Hypothalamus (tissue), 51 donors: ENCODE results near the gene HNRNPUL1.
A peak's percentile ranks its signal among the peaks of the same experiment; 100 is the strongest.
"Not testable (repeated sequence)": the region's sequence is repeated elsewhere in the genome, so short reads cannot be mapped to it uniquely, and the experiment has no call there.

Source experiments
- DNase-seq, 51 donors: peaks; one replicate each; lab custom pipeline; 2025; lab: John Stamatoyannopoulos, UW

The HNRNPUL1 gene

DNA sequence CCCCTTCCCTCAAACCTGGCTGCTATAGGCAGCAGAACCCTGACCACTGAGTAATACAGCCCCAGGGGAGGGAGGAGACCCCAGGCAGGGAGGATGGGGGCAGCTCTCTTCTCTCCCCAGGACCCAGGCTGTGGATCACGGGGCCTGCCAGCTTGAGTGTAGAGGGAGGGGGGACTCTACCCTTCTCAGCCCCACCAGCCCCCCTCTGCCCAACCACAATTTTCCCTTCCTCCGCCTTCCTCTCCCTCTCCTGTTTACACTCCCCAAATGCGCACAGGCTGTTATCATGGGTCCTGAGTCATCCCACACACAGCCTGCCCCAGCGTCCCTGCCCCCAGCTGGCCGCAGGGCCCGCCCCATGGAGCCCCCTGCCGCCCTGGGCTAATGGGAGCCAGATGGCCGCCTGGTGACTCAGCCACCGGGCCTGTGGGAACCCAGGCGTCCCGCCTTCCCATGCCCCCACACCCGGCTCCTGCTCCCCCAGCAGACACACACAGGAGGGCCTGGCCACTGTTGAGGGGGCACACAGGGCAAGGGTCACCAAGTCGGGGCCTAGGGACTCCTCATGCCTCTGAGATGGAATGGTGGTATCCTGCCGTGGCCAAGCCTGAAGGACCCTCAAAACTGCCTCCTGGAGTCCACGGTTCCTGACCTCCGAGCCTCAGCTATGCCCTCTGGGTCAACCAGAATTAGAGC is 59.4 kb downstream of the HNRNPUL1 start:
- peak in 2 of 51 donors; percentile 11 to 18 for DNase-seq

DNA sequence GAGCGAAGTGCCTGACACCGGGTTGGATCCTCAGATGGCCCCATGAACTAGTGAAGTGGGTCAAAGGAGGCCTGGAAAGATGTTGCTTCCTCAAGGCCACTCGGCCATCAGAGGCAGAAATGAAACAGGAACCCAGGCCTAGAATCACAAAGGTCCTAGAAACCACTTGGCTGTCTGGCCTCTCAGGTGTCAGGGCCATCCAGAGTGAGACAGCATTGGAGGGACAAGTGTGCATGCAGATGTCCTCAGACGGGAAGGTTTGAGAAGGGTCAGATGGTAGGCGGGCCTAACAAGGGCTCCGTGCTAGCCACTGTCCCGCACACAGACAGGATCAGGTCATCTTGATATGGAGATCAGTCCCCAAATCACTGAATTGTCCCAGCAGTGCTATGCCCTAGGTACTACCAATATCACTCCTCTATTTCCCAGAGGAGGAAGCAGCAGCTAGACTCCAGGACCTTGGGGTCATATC is 60.1 kb downstream of the HNRNPUL1 start:
- peak in 2 of 51 donors; percentile 10 to 15 for DNase-seq

DNA sequence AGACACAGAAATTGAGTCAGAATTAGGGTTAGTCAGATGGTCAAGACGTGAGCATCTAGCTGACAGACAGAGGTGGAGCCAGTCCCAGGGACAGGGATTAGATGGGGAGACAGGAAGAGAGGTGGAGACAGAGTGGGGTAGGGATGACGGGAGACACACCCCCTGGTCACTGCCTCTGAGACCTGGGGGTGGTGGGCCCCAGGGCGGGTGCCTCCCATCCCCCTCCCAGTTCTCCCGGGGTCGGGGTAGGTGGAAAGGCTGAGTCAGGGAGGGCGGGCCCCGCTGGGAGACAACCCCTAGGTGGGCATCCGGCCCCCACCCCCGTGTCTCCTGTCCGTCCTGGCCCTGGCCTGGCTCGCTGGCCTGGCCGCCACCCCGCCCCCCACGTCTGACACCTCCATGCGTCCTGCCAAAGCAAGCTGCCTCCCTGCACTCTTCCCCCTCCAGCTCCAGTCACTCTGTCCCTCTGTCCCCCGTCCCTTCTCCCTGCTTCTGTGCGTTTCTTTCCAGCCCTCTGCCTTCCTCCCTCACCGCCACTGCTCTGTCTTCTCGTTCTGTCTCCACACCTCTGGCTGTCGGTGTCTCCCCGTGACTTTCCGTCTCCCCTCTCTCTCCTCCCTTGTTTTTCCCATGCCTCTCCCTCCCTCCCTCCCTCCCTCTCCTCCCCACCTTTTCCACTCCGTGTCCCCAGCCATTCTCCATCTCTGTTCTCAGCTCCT is 60.9 kb downstream of the HNRNPUL1 start:
- DNase-seq, result peak in 22 of 51 donors; percentile 7 to 82 (median 28)

DNA sequence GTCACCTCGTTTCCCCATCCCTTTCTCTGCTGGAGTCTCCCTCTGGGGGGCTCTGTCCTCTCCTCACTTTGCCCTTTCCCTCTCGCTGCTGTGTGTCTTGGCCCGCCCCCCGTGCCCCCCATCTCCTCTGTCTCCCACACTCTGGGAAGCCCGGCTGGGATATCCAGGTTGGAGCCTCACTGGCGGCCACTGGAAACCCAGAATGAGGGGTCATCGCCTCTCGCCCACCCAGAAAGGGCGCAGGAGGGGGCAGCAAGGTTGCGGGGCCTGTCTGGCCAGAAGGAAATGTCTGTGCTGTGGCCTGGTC is 61.4 kb downstream of the HNRNPUL1 start:
- peak in 3 of 51 donors; percentile 17 to 36 (median 32) for DNase-seq

DNA sequence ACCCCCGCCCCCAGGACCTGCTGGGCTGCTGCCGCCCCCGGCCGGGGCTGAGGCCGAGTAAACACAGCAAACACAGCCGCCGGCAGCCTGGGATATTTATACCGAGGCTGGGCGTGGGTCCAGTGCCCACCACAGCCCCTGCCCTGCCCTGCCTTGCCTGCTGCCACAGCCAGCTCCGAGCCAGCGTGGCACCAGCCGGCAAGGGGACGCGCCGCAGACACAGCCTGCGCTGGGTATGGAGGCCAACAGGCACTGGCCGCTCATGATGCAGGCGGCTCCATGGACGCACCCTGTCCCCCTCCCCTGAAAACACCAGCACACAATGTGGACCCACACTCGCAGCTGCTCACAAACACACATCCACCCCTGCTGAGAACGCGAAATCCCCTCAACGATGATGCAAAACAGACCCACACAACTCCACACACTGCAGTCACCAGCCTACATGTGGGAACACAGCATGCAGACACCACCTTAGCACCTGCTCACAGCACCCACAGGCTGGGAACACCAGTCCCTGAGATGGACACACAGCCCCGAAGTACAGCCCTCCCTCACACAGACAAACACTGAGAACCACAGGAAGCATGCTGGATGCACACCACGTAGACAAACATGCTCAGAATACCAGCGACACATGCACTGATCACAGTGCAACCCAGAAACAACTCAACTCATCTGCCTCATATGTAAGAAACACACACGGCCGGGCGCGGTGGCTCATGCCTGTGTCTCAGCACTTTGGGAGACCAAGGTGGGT is 62.0 kb downstream of the HNRNPUL1 start:
- DNase-seq, result peak in 13 of 51 donors; percentile 12 to 68 (median 37)

DNA sequence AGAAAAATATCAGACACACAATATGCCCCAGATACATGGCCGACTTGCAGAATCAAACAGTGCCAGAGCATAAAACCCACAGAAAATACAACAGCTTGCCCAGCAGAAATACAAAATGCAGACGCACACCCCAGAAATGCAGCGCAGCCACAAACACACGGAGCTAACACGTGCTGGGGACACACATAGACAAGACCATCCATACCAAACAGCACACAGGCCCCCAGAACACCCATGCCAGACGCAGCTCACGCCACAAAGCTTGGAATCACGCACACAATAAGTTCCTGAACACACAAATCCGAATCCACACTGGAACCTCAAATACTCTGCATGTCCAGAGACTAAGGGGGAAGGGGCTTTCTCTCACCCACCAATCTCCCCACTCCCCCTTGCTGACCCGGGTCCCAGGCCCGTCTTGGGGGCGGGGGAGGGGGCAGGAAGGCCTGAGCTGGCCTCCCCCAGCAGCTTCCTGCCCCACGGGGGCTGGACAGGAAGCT is 63.0 kb downstream of the HNRNPUL1 start:
- DNase-seq, result peak in 1 of 51 donors; percentile 22

DNA sequence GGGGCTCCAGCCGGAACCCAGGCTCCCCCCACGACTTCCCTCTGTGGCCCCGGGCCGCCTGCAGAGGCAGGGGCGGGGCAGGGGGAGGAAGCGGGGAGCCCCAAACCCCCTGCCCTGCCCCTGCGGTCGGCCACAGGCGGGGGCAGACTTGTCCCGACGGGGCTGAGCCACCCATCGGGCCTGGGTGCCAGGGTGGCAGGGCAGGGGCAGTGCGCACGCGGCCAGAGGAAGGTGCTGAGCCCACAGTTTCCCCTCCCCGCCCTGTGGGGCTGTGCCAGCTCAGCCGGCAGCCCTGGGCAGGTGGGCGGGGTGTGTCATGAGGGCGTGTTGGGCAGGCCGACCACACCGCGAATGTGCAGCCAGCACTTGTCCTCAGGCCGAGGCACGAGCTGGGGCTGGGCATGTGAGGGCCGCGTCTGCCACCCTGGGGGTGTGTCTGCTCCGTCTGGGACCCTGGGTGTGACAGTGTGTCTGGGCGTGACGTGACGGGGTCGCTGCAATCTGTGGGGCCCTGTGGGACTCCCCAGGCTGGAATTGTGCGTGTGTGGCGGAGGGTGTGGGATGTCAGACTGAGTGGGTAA is 63.5 kb downstream of the HNRNPUL1 start:
- peak in 21 of 51 donors; percentile 7 to 100 (median 29) for DNase-seq

DNA sequence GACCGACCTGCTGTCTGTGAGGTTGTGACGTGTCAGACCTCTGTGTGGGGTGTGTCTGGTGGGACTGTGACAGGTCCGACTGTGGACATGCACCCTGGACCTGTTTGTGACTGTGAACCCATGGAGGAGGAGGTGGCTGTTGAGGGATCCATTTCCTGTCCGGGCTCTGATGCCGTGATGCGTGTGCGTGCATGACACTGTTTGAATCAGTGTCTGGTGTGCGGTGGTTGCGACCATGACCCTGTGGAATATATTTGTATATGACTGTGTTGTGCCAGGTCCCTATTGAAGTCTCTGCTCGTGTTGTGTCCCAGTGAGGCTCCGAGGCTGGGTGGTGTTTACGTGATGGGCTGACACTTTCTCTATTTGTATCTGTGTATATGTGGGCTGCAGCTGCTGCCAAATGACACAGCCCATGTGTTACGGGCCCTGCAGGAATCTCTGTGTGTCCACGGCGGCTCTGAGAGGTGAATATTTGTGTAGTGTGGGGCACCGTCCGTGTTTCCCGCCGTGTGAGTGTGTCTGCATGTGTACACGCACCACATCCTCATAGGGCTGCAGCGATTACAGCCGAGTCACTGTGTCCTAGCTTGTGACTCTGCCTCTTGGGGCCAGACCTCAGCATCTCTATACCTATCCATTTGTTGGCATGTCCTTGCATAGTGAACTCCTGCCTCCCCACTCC is 64.1 kb downstream of the HNRNPUL1 start:
- peak in 2 of 51 donors; percentile 35 to 100 for DNase-seq

DNA sequence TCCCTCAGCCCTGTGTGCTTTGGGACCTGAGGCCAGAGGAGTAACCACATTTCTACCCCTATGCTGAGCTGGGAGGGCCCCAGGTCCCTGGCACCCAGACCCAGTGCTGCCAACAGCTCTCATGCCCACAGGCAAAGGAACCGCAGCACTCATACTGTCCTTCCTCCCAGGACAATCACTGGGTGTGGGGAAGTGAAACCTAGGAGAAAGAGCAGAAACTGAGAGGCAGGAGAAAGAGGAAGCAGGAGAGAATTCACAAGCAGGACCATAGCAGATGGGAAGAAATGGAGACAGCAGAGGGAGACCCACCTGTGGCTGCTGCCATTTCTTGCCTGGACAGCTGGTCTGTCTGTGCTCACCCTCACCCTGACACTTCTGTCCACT is 64.7 kb downstream of the HNRNPUL1 start:
- DNase-seq, result peak in 8 of 51 donors; percentile 12 to 36 (median 22)

DNA sequence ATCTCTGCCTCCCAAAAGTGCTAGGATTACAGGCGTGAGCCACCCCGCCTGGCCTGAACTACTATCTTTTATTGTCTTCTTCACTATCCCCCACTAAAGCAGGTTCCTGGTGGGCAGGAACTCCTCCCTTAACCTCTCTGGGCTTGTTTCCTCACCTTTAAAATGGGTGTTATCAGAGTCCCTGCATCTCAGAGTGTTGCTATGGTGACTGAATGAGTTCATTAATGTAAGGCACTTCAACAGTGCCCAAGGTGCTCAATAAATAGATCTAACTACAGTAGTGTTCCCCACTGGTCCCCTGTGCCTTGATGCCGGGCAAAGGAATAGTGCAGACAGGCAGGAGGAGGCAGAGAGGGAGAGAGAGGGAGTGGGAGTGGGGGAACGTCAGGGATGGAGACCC is 66.3 kb downstream of the HNRNPUL1 start:
- DNase-seq, result no peak

DNA sequence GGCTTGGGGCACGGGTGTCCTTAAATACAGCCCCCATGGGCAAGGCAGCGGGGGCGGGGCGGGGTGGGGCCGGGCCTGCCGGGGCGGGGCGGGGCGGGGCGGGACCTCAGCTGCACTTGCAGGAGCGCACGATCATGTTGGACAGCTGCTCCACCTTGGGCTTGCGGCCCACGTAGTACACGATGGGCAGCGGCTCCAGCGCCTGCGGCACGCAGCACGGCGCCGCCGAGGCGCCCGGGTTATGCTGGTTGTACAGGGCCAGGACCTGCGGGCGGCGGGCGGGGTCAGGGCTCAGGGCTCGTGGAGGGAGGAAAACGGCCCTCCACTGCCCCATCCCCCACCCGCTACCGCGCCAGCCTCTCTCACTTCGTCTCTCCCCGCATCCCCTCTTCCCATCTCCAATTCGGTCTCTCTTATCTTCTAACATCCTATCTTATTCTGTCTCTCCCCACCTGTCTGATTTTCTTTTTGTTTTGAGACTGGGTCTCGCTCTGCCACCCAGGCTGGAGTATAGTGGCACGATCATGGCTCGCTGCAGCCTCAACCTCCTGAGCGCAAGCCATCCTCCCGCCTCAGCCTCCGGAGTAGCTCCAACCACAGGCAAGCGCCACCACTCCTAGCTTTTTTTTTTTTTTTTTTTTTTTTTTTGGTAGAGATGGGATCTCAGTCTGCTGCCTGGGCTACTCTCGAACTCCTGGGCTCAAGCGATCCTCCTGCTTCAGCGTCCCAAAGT is 66.9 kb downstream of the HNRNPUL1 start:
- no peak for DNase-seq

DNA sequence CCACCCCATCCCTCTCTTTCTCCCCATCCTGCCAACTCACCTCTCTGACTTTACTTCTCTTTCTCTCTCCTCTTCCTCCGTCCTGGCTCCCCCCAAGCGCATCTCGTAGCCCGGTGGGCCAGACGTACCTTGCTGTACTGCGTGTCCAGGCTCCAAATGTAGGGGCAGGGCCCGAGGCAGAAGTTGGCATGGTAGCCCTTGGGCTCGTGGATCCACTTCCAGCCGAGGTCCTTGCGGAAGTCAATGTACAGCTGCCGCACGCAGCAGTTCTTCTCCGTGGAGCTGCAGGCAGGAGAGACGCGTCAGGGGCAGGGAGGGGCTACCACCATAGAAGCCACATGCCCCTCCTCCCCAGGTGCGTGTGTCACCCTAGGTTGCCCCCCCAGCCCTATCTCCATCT is 67.8 kb downstream of the HNRNPUL1 start:
- no peak for DNase-seq

DNA sequence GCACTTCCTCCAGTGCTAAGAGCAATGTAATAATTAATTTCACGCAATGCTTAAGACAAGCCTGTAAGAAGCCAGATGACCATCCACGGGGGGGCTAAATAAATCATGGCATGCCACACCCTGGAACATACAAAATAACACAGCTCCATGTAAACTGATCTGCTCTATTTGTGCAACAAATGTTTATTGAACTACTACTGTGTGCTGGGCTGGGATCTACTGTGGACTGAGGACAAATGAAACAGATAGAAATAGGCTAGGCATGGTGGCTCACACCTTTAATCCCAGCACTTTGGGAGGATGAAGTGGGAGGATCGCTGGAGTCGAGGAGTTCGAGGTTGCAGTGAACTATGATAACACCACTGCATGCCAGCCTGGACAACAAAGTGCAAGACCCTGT is 68.3 kb downstream of the HNRNPUL1 start:
- no peak for DNase-seq

DNA sequence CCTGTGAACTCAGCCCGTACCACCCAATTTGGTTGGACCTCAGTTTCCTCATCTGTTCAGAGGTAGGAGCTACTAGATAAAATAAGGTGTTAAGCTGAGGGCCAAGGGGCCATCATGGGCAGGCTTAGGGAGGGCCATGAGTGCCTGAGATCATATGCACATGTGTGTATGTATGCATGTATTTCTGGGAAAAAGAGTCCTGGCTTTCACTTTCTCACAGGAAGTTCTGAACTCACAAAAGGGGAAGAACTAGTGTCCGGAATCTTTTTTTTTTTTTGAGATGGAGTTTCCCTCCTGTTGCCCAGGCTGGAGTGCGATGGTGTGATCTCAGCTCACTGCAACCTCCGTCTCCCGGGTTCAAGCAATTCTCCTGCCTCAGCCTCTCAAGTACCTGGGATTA is 70.6 kb downstream of the HNRNPUL1 start:
- DNase-seq, result no peak

DNA sequence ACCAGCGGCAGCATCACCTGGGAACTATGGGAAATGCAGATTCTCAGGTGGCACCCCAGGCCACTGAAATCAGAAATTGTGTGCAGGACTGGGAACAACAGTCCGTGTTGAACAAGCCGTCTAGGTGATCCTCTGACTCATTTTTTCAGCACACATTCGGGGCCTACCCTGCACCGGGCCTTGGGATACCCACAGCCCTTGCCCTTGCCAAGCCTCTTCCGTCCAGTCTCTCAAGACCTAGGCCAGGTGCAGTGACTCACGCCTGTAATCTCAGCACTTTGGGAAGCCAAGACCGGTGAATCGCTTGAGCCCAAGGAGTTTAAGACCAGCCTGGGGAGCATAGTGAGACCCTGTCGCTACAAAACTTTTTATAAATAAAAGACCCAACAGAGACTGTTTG is 71.3 kb downstream of the HNRNPUL1 start:
- no peak for DNase-seq

DNA sequence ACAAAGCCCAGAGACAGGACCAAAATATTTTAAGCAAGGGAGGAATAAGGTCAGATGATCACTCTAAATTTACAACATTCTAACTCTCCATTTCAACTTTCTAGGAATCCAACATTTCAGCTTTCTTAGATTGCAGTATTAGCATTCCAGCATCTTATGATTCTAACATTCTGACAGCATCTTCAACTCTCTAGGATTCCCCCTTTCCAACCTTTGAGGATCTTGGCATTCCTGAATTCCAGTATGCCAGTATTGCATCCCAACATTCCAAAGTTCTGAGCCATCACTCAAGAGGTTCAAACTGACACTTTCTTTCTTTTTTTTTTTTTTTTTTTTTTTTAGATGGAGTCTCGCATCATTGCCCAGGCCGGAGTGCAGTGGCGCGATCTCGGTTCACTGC is 75.8 kb downstream of the HNRNPUL1 start:
- no peak for DNase-seq

DNA sequence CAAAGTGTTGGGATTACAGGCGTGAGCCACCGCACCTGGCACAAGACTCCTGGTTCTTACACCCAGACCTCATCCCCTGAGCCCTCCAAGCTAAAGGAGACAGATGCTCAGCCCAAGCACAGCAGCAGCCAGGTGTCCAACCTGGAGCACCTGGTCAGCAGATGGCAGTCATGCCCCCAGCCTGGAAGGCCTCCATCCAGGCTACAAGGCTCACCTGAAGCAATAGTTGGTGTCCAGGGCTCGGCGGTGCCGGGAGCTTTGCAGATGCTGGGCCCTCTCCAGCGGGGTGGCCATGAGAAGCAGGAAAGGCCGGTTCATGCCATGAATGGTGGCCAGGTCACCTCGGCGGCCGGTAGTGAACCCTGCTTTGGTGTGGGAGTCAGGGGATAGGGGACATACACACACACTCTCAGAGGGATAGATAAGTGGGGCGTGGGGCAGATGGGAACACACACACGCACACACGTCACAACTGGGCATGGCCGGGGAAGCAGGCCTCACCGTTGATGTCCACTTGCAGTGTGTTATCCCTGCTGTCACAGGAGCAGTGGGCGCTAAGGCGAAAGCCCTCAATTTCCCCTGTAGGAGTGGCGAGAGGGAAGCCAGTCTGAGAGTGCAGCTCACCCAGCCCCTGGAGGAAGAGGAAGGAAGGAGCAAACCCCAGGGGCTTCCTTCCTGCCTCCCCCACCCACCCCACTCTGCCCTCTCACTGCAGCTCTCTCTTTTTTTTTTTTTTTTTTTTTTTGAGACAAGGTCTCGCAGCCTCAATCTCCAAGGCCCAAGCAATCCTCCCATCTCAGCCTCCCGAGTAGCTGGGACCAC is 77.7 kb downstream of the HNRNPUL1 start:
- no peak for DNase-seq

DNA sequence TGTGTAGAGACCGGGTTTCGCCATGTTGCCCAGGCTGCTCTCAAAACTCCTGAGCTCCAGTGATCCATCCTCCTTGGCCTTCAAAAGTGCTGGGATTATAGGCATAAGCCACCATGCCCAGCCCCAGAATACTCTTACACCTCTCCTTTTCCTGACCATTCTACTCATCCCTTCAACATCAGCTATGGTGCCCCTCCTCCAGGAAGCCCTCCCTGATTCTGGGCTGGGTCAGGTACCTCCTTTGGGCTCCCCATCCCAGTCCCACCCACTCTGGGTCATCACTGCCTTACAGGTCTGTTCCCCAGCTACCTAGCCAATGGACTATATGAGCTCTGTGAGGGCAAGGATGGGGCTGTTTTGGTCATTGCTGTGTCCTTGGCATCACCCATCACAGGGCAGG is 80.0 kb downstream of the HNRNPUL1 start:
- DNase-seq, result no peak

DNA sequence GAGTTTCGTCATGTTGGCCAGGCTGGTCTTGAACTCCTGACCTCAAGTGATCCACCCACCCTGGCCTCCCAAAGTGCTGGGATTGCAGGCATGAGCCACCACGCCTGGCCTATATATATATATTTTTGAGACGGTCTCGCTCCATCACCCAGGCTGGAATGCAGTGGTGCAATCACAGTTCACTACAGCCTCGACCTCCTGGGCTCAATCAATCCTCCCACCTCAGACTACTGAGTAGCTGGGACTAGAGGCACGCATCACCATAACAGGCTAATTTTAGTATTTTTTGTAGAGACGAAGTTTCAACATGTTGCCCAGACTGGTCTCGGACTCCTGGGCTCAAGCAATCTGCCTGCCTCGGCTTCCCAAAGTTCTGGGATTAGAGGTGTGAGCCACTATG is 82.7 kb downstream of the HNRNPUL1 start:
- DNase-seq, result not testable (repeated sequence)
